Nephron progenitor cell (in vitro differentiated cells): Measurements from ENCODE around the gene GNG7.
"Not testable (repeated sequence)": the region's sequence is repeated elsewhere in the genome, so short reads cannot be mapped to it uniquely, and the experiment has no call there.

Experiments used
- DNase-seq: peaks from one replicate; pipeline ENCODE4 v3.0.0; 2021
- H3K27ac Mint-ChIP-seq: 2 replicates; pipeline ENCODE4 v1.8.0; 2021; ENCODE audit warnings: mild to moderate bottlenecking, moderate library complexity, mixed read lengths
- H3K27me3 Mint-ChIP-seq: 2 replicates; pipeline ENCODE4 v1.8.0; 2021; ENCODE audit warnings: mild to moderate bottlenecking, low read depth, mixed read lengths; ENCODE audit not compliant: poor library complexity
- H3K36me3 Mint-ChIP-seq: 2 replicates; pipeline ENCODE4 v1.8.0; 2021; ENCODE audit warnings: low read depth, mixed read lengths
- H3K4me1 Mint-ChIP-seq: 2 replicates; pipeline ENCODE4 v1.8.0; 2021; ENCODE audit warnings: mixed read lengths
- H3K4me3 Mint-ChIP-seq: 2 replicates; pipeline ENCODE4 v1.8.0; 2021; ENCODE audit warnings: mild to moderate bottlenecking, moderate library complexity, mixed read lengths
- H3K9me3 Mint-ChIP-seq: 2 replicates; pipeline ENCODE4 v1.8.0; 2021; ENCODE audit warnings: mild to moderate bottlenecking, moderate library complexity, mixed read lengths
- CTCF ChIP-seq: fragments of 200-600 bp; sonication (generic); IDR thresholded peaks from 2 replicates; pipeline ENCODE4 v1.5.0; 2021; ENCODE audit warnings: antibody characterized with exemption

GNG7 gene

GRCh38 chr19:2668175-2668763 lies 34.2 kb downstream of the GNG7 start:
- peaks cover 13% of the 10 kb centered on the region for H3K4me1 Mint-ChIP-seq
- peaks cover 4% of the 10 kb centered on the region for H3K9me3 Mint-ChIP-seq
- DNase-seq = no peak
- no peak overlapping the region for H3K27ac Mint-ChIP-seq
- peaks cover 10% of the 10 kb centered on the region for H3K27me3 Mint-ChIP-seq
- H3K36me3 Mint-ChIP-seq = no peaks in the 10 kb centered on the region
- TF ChIP-seq CTCF = no peak
- no peak overlapping the region for H3K4me3 Mint-ChIP-seq

- H3K4me1 Mint-ChIP-seq = peaks cover 13% of the 10 kb centered on the region
- H3K4me3 Mint-ChIP-seq, H3K36me3 Mint-ChIP-seq, H3K9me3 Mint-ChIP-seq, H3K27ac Mint-ChIP-seq, DNase-seq: not testable (repeated sequence)
- peaks cover 12% of the 10 kb centered on the region for H3K27me3 Mint-ChIP-seq
Observed at GRCh38 chr19:2667349-2667748, 35.1 kb downstream of the GNG7 start.

- Mint-ChIP-seq H3K27ac (no peak overlapping the region), H3K4me3 (no peak overlapping the region), H3K4me1 (peaks cover 13% of the 10 kb centered on the region), H3K36me3 (no peaks in the 10 kb centered on the region), H3K9me3 (peaks cover 15% of the 10 kb centered on the region), H3K27me3 (peaks cover 12% of the 10 kb centered on the region)
- no peak for DNase-seq
- TF ChIP-seq CTCF = no peak
Observed at GRCh38 chr19:2666344-2666994, 36.0 kb downstream of the GNG7 start.

GRCh38 chr19:2665103-2665502 lies 37.4 kb downstream of the GNG7 start:
- H3K27me3 Mint-ChIP-seq = peaks cover 15% of the 10 kb centered on the region
- no peak overlapping the region for H3K27ac Mint-ChIP-seq
- no peak for DNase-seq
- no peak for TF ChIP-seq CTCF
- H3K4me3 Mint-ChIP-seq = no peak overlapping the region
- peaks cover 17% of the 10 kb centered on the region for H3K9me3 Mint-ChIP-seq
- H3K4me1 Mint-ChIP-seq = peaks cover 10% of the 10 kb centered on the region
- no peaks in the 10 kb centered on the region for H3K36me3 Mint-ChIP-seq

GRCh38 chr19:2663920-2664571 lies 38.4 kb downstream of the GNG7 start:
- Mint-ChIP-seq H3K4me1 (peaks cover 6% of the 10 kb centered on the region), H3K4me3 (no peak overlapping the region), H3K36me3 (no peaks in the 10 kb centered on the region), H3K27ac (no peak overlapping the region), H3K27me3 (peaks cover 15% of the 10 kb centered on the region), H3K9me3 (peaks cover 17% of the 10 kb centered on the region)
- no peak for DNase-seq
- TF ChIP-seq CTCF = no peak

GRCh38 chr19:2661615-2662014 lies 40.9 kb downstream of the GNG7 start:
- no peak overlapping the region for H3K27ac Mint-ChIP-seq
- H3K4me3 Mint-ChIP-seq = no peak overlapping the region
- H3K27me3 Mint-ChIP-seq = peaks cover 15% of the 10 kb centered on the region
- no peaks in the 10 kb centered on the region for H3K36me3 Mint-ChIP-seq
- TF ChIP-seq CTCF = no peak
- peaks cover 18% of the 10 kb centered on the region for H3K4me1 Mint-ChIP-seq
- DNase-seq = no peak
- H3K9me3 Mint-ChIP-seq = peaks cover 22% of the 10 kb centered on the region
